Measurements from ENCODE around the gene PACSIN1. TPM values are rescaled to one million over a fixed set of nuclear protein-coding genes. Genes with fewer than 3 reads are reported as not detected.

PACSIN1 gene
- total RNA-seq, 2 experiments from 2014 or later, result 19.3 to 88.4 TPM

DNA sequence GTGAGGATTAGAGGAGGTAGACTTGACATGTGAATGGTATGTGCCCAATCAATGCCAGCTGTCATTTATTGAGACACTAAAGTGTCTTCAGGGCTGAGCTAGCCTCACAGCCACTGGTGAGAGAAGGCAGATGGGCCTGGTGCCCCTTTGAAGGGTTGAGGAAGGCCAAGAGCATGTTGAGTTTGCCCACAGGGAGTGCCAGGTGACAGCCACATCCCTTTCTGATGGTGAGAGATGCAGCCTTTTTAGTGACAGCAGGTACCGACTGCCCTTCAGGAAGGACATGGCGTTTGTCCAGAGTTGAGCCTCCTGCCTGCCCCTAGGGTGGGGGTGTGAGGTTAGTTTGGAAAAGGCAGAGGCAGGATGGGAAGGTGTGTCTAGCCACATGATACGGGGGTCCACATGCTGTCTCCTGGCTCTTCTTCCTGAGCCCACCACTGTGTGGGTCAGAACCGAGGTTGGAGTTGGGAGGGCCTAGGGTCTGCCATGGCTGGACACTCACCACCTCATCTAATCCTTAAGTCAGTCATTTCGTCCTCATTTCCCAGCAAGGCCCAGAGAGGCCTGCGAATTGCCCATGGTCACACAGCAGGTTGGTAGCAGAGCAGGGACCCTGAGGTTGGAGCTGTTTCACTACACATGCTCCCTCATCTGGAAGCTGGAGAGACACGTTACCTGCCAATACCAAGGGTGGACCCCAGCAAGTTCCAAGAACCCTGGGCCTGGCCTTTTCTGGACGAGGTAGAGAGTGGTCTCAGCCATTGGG, 57.7 kb downstream of the PACSIN1 start:
- Histone ChIP-seq H3K9me2 (ENCODE audit: insufficient read depth, low read length) (no peaks in the 10 kb centered on the region), H2AFZ (ENCODE audit: low read length) (no peak overlapping the region), H3K9me3 (ENCODE audit: low read length) (no peaks in the 10 kb centered on the region), H3K4me1 (ENCODE audit: insufficient read depth, low read length, poor library complexity, severe bottlenecking) (peaks cover 15% of the 10 kb centered on the region), H3K4me2 (ENCODE audit: low read length) (no peak overlapping the region), H3K27ac (ENCODE audit: low read depth, low read length, poor library complexity, severe bottlenecking) (no peak overlapping the region), H3K4me3 (ENCODE audit: low read depth, low read length, poor library complexity, severe bottlenecking) (no peak overlapping the region), H3K79me2 (ENCODE audit: insufficient read depth, low read depth, low read length) (no peaks in the 10 kb centered on the region), H3K36me3 (ENCODE audit: insufficient read depth, low read length) (peaks cover 10% of the 10 kb centered on the region; the same call in 1 of the 2 replicates), H4K20me1 (ENCODE audit: insufficient read depth, low read length) (peaks cover 8% of the 10 kb centered on the region; the same call in 1 of the 2 replicates)
- DNase-seq (ENCODE audit: low spot score), result no peak
- TF ChIP-seq, protein P1, sequence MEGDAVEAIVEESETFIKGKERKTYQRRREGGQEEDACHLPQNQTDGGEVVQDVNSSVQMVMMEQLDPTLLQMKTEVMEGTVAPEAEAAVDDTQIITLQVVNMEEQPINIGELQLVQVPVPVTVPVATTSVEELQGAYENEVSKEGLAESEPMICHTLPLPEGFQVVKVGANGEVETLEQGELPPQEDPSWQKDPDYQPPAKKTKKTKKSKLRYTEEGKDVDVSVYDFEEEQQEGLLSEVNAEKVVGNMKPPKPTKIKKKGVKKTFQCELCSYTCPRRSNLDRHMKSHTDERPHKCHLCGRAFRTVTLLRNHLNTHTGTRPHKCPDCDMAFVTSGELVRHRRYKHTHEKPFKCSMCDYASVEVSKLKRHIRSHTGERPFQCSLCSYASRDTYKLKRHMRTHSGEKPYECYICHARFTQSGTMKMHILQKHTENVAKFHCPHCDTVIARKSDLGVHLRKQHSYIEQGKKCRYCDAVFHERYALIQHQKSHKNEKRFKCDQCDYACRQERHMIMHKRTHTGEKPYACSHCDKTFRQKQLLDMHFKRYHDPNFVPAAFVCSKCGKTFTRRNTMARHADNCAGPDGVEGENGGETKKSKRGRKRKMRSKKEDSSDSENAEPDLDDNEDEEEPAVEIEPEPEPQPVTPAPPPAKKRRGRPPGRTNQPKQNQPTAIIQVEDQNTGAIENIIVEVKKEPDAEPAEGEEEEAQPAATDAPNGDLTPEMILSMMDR (conservative IDR thresholded peaks at IDR 0.05; ENCODE audit: low read length), result no peak
- no peak for TF ChIP-seq EZH2phosphoT487 (IDR thresholded peaks at IDR 0.05; ENCODE audit: borderline replicate concordance, low read depth, low read length)
- ChIA-PET POLR2A (no interaction called here), CTCF (ENCODE audit: unreplicated experiment) (no interaction called here)
- intact Hi-C loops (cut with micrococcal nuclease; ENCODE audit: unreplicated experiment), result no loop called here
- no TSS peak for BruUV-seq (replicated peaks)

GRCh38 chr6:34524499-34524898, 58.6 kb downstream of the PACSIN1 start:
- CTCF ChIA-PET (ENCODE audit: unreplicated experiment), result no interaction called here
- peaks cover 8% of the 10 kb centered on the region; the same call in 1 of the 2 replicates for H4K20me1 ChIP-seq (ENCODE audit: insufficient read depth, low read length)
- H3K79me2 ChIP-seq (ENCODE audit: insufficient read depth, low read depth, low read length), result no peaks in the 10 kb centered on the region
- H3K9me2 ChIP-seq (ENCODE audit: insufficient read depth, low read length), result no peaks in the 10 kb centered on the region
- H3K4me2 ChIP-seq (ENCODE audit: low read length), result no peak overlapping the region
- TF ChIP-seq EZH2phosphoT487 (IDR thresholded peaks at IDR 0.05; ENCODE audit: borderline replicate concordance, low read depth, low read length), result no peak
- TF ChIP-seq, protein P1 (conservative IDR thresholded peaks at IDR 0.05; ENCODE audit: low read length), result no peak
- intact Hi-C loops (cut with micrococcal nuclease; ENCODE audit: unreplicated experiment), result no loop called here
- POLR2A ChIA-PET, result no interaction called here
- H3K27ac ChIP-seq (ENCODE audit: low read depth, low read length, poor library complexity, severe bottlenecking), result no peak overlapping the region
- peaks cover 15% of the 10 kb centered on the region for H3K4me1 ChIP-seq (ENCODE audit: insufficient read depth, low read length, poor library complexity, severe bottlenecking)
- H3K9me3 ChIP-seq (ENCODE audit: low read length), result no peaks in the 10 kb centered on the region
- peaks cover 15% of the 10 kb centered on the region; the same call in 1 of the 2 replicates for H3K36me3 ChIP-seq (ENCODE audit: insufficient read depth, low read length)
- DNase-seq (ENCODE audit: low spot score), result no peak
- BruUV-seq (replicated peaks), result no TSS peak
- no peak overlapping the region for H2AFZ ChIP-seq (ENCODE audit: low read length)
- H3K4me3 ChIP-seq (ENCODE audit: low read depth, low read length, poor library complexity, severe bottlenecking), result no peak overlapping the region

DNA sequence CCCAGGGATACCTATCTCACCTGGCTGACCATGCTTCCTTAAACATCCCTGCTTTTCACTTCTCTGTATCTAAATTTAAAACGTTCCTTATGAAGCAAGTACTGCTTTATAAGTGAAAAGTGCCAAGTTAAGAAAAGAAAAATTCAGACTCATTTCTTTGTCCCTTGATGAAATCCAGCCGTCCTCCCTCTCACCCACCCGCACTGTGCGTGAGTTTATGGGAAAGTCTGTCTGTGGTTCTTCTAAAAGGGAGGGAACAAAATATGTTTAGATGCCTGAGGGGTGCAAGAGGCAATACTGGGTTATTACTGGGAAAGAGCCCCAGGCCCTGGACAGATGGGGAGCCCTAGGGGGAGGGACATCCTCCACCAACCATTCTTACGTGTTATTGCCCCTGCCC, 59.1 kb downstream of the PACSIN1 start:
- TF ChIP-seq, protein P1 (conservative IDR thresholded peaks at IDR 0.05; ENCODE audit: low read length), result no peak
- no peak for TF ChIP-seq EZH2phosphoT487 (IDR thresholded peaks at IDR 0.05; ENCODE audit: borderline replicate concordance, low read depth, low read length)
- Histone ChIP-seq H3K9me2 (ENCODE audit: insufficient read depth, low read length) (no peaks in the 10 kb centered on the region), H3K4me1 (ENCODE audit: insufficient read depth, low read length, poor library complexity, severe bottlenecking) (peaks cover 15% of the 10 kb centered on the region), H3K4me3 (ENCODE audit: low read depth, low read length, poor library complexity, severe bottlenecking) (no peak overlapping the region), H3K9me3 (ENCODE audit: low read length) (no peaks in the 10 kb centered on the region), H2AFZ (ENCODE audit: low read length) (no peak overlapping the region), H3K36me3 (ENCODE audit: insufficient read depth, low read length) (peaks cover 19% of the 10 kb centered on the region; the same call in 1 of the 2 replicates), H3K4me2 (ENCODE audit: low read length) (no peak overlapping the region), H3K79me2 (ENCODE audit: insufficient read depth, low read depth, low read length) (no peaks in the 10 kb centered on the region), H3K27ac (ENCODE audit: low read depth, low read length, poor library complexity, severe bottlenecking) (no peak overlapping the region), H4K20me1 (ENCODE audit: insufficient read depth, low read length) (peaks cover 8% of the 10 kb centered on the region; the same call in 1 of the 2 replicates)
- CTCF ChIA-PET (ENCODE audit: unreplicated experiment), result no interaction called here
- intact Hi-C loops (cut with micrococcal nuclease; ENCODE audit: unreplicated experiment), result no loop called here
- POLR2A ChIA-PET, result no interaction called here
- no peak for DNase-seq (ENCODE audit: low spot score)
- no TSS peak for BruUV-seq (replicated peaks)

Measured in OCI-LY7 (cell line).